GM12873 (cell line): ENCODE results near the gene STK33.

Experiments
- TF ChIP-seq, protein P1 (sequence below): IDR thresholded peaks from 2 replicates; pipeline ENCODE4 v1.5.1; 2012; ENCODE audit warnings: low read depth, mild to moderate bottlenecking, moderate library complexity, low read length, control low read depth; ENCODE audit not compliant: insufficient read depth; ENCODE audit errors: missing control alignments

Gene STK33

DNA sequence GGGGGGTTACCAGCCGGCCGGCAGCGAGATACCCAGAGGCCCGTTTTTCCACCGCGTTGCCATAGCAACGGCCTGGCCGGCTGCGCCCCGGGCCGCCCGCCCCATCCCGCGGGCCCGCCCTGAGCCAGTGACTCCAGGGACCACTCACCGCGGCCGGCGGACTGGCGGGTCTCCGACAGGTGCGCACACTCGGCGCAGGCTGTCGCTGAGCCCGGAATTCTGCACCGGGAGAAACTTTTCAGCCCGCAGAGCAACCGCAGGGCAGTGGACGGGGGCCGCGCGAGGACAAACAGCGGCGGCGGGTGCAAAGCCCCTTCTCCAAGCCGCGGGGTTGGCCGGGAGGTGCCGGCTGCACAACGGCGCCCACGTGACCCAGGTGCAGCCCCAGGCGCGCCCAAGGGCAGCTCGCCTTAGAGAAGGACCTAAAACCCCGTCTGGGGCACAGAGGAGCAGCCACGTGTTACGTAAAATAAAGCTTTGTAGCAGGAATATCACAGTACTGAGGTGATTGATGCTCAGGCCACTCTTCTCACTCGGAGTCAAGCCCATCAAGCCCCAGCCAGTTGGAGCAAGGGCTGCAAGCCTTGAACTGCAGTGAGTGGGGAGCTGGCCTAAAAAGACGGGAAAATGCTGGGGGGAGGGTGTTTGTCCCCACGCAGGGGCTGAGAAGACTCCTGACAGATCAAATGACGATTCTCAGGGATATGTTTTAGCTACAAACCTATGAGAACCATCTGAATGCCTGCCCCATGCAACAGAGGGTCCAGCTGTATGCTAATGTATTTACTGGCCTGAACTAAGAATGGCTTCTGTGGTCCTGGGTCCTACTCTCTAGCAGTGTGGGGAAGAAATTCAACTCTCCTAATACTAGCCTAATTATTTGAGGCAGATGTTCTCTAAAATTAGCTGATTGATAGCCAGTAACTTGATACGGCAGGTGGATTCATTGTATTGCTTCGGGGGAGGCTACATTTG, at the start of gene STK33:
Gene STK33 (minus strand): TSS at position 294 of the 975 bp plus-strand sequence. CDS start 119,323 bp downstream, outside the sequence.
- TF ChIP-seq, protein P1, sequence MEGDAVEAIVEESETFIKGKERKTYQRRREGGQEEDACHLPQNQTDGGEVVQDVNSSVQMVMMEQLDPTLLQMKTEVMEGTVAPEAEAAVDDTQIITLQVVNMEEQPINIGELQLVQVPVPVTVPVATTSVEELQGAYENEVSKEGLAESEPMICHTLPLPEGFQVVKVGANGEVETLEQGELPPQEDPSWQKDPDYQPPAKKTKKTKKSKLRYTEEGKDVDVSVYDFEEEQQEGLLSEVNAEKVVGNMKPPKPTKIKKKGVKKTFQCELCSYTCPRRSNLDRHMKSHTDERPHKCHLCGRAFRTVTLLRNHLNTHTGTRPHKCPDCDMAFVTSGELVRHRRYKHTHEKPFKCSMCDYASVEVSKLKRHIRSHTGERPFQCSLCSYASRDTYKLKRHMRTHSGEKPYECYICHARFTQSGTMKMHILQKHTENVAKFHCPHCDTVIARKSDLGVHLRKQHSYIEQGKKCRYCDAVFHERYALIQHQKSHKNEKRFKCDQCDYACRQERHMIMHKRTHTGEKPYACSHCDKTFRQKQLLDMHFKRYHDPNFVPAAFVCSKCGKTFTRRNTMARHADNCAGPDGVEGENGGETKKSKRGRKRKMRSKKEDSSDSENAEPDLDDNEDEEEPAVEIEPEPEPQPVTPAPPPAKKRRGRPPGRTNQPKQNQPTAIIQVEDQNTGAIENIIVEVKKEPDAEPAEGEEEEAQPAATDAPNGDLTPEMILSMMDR = no peak

DNA sequence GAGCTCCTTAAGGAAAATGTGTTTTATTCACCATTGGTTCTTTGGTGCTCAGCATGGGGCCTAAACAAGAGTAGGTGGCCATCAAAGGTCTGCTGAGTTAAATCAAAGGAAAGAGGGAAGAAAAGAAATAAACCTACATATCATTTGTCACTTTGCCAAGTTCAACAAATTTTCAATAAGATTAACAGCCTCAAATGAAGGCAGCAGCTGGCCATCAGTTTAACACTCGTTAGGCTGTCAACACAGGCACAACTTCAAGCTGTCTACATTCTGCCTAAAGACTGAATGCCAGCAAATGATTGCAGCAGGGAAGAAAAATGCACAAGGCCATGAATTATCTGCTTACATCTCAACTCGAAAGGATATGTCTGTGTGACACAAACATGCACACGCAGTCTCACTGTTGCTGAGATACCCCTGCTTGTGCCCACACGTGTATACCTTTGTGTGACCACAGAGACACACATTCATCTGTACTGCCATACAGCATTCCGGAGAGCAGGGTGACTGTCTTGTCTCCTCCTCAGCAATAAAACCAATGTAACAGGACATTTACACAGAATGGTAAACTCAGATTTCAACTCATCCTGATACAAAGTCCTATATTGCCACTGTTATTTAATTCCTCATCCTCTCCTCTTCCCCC, 48.3 kb upstream of the STK33 start:
- TF ChIP-seq, protein P1 = no peak

DNA sequence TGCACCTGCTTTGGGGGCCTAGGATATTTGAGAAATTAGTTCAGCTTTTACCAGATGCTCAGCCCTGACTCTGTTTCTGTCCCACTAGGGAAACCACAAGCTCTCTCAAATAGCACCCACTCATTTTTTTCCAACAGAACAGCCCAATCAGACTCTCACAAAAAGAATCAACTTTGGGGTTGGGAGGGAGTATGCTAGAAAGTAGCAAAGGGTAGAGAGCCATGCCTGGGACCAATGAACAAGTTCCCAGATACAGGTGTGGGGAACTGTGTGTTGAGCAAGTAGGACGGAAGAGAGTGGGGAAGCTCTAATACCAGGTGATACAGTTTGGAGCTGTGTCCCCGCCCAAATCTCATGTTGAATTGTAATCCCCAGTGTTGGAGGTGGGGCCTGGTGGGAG, 47.3 kb upstream of the STK33 start:
- TF ChIP-seq, protein P1 = no peak

DNA sequence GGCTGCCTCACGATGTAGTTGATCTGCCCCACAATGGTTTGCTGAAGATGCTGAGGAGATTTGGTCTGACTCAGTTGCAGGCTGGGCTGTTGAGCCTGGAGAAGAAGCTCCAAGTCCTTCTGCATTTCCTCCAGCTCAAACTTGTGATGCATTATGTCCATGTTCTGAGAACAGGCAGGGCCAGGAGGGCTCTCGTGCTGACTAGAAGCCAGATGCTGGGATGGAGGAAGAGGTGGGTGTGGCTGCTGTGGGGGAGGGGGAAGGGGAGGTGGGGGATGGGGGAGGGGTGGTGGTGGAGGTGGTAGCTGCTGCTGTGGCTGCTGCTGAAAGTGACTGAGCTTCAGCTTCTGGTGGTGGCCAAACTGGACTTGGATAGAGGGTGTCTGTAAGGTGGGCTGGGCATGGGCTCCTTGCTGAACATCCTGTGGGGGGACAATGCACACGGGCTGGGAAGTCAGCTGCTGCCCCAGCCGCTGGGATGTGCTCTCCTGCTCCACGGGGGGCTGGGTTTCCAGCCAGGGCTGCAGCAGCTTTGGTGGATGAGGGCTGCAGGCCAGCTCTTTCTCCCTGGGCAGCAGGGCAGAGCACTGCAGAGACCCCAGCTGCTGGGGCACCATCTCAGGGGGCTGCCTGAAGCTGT, 46.4 kb upstream of the STK33 start:
- TF ChIP-seq, protein P1 = no peak

DNA sequence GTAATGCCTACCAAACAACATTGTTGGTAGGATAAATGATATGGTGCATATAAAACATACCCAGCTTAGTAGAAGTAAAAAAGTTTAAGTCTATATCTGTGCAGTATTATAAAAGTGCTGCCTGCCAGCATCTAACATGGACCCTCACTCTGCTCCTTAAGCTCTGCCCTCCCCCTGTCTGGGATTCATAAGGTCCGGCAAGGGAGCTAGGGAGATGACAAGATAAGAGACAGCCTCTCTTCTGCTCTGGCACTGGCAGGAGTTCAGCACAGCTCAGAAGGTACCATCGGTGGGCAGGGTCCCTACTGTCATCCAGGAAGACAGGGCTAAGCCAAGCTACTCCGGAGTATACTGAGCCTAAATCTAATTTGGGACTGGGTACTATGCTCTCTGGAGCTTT, 45.6 kb upstream of the STK33 start:
- TF ChIP-seq, protein P1 = no peak

DNA sequence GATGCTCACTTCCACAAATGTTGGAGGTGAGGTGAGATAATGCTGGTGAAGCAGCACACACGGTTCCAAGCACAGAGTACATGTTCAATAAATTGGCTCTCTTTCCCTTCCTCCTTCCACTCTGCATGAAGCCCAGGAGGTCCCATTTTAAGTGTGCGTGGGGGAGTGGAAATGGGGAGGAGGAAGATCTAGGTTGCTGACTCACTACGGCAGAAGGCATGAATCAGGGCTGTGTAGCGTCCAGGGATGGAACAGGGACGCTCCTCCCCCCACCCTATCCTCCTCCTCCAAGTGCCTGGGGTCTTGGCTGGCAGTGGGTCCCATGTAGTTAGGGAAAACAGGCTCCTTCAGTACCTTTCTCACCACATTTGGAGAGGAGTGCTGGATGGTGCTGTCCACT, 44.3 kb upstream of the STK33 start:
- TF ChIP-seq, protein P1 = no peak

DNA sequence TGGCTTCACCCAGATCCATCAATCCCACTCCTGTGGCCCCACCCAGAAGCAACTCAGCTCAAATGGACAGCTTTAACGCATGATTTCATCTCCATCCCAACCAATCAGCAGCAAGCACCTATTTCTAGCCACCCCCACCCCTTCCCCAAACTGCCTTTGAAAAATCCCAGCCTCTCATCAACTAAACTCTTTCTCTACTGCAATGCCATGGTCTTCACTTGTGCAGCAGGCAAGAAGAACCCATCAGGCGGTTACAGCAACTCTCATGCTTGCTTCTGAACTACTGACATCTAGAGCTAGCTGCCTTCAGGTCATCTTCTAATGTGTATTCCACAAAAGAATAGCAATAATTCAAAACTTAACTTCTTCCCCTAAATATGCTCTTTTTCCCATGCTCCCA, 42.1 kb upstream of the STK33 start:
- TF ChIP-seq, protein P1 = no peak
